Natural killer cell (primary cell): ENCODE data around the gene CTBP1. TPM values are rescaled to one million over a fixed set of nuclear protein-coding genes. Genes with fewer than 3 reads are reported as not detected.
A peak's percentile ranks its signal among the peaks of the same experiment; 100 is the strongest.

Experiments
- ATAC-seq, 3 donors: fragments of 150-1000 bp in 2 of 3; fragments of 200-7000 bp in 1 of 3; cut with Tn5 transposase; 1 replicate in 1 of 3; 2 replicates in 2 of 3; pipeline ENCODE4 v1.10.0; 2021; ENCODE audit warnings: mild to moderate bottlenecking in 2 of 3, moderate library complexity in 2 of 3
- DNase-seq, 2 donors: peaks; one replicate each; pipeline versions ENCODE4 v3.0.0 to v3.0.0-alpha.2; 2013 to 2021; ENCODE audit warnings: mixed read lengths in 1 of 2
- H3K27ac ChIP-seq: one replicate; pipeline ENCODE4 v1.5.1; 2013; ENCODE audit warnings: mild to moderate bottlenecking, low read length
- H3K27me3 ChIP-seq: one replicate; pipeline ENCODE4 v1.6.1; 2013; ENCODE audit warnings: low read length; ENCODE audit not compliant: control insufficient read depth, insufficient read depth
- H3K36me3 ChIP-seq: one replicate; pipeline ENCODE4 v1.6.1; 2013; ENCODE audit warnings: low read length; ENCODE audit not compliant: control insufficient read depth, insufficient read depth
- H3K4me1 ChIP-seq: one replicate; pipeline ENCODE4 v1.6.1; 2013; ENCODE audit warnings: low read length; ENCODE audit not compliant: control insufficient read depth, insufficient read depth
- H3K4me3 ChIP-seq: one replicate; pipeline ENCODE4 v1.5.1; 2013; ENCODE audit warnings: low read length
- H3K9me3 ChIP-seq: one replicate; pipeline ENCODE4 v1.6.1; 2013; ENCODE audit warnings: low read length; ENCODE audit not compliant: control insufficient read depth, insufficient read depth
- H3K27ac Mint-ChIP-seq, 2 donors: one replicate each; pipeline ENCODE4 v1.8.0; 2022; ENCODE audit warnings: mild to moderate bottlenecking in 2 of 2, mixed read lengths in 2 of 2, moderate library complexity in 1 of 2
- H3K27me3 Mint-ChIP-seq, 2 donors: one replicate each; pipeline ENCODE4 v1.8.0; 2022; ENCODE audit warnings: low read depth in 2 of 2, mixed read lengths in 2 of 2
- H3K36me3 Mint-ChIP-seq: one replicate; pipeline ENCODE4 v1.8.0; 2022; ENCODE audit warnings: mixed read lengths
- H3K4me1 Mint-ChIP-seq, 2 donors: one replicate each; pipeline ENCODE4 v1.8.0; 2022; ENCODE audit warnings: mixed read lengths in 2 of 2
- H3K4me3 Mint-ChIP-seq: one replicate; pipeline ENCODE4 v1.8.0; 2022; ENCODE audit warnings: mild to moderate bottlenecking, moderate library complexity, mixed read lengths
- H3K9me3 Mint-ChIP-seq, 2 donors: one replicate each; pipeline ENCODE4 v1.8.0; 2022; ENCODE audit warnings: mixed read lengths in 2 of 2
- CTCF ChIP-seq: fragments of 200-600 bp; IDR thresholded peaks from one replicate; pipeline ENCODE4 v1.8.0; 2022; ENCODE audit warnings: antibody characterized with exemption
- WGBS: methylation state at CpG from one replicate; pipeline ENCODE4 v1.1.7; 2013; ENCODE audit warnings: missing lambda C conversion rate; ENCODE audit not compliant: insufficient coverage; 5-methylcytosine and 5-hydroxymethylcytosine counted together
- intact Hi-C: fragments of 100-400 bp; cut with micrococcal nuclease; formaldehyde crosslinking; loops from one replicate; pipeline ENCODE4 v1.14.2; 2022
- total RNA-seq, 4 donors: library from RNA; stranded (reverse); fragments of 120-200 nt in 1 of 4; gene quantifications; one replicate each; pipeline versions ENCODE4 v1.2.3 to v1.2.4, GENCODE V29; 2013 to 2022

The CTBP1 gene
- total RNA-seq, 3 donors from 2014 or later (not counting 1 experiment from before 2014, with no cell fraction given) = 384 to 388 (median 388) TPM

GRCh38 chr4:1167244-1167949, 81.5 kb downstream of the CTBP1 start:
- peak; percentile 79 to 92 (median 82) for ATAC-seq
- Mint-ChIP-seq H3K36me3 (no peaks in the 10 kb centered on the region), H3K4me1 (peaks cover 49% of the 10 kb centered on the region in 2 donors), H3K27ac (peak overlapping the region; percentile 88 to 96), H3K27me3 (no peaks in the 10 kb centered on the region), H3K4me3 (peak overlapping the region; percentile 94), H3K9me3 (no peaks in the 10 kb centered on the region)
- DNase-seq = peak; percentile 89 to 97
- Histone ChIP-seq H3K4me3 (peak overlapping the region; percentile 81), H3K9me3 (no peaks in the 10 kb centered on the region), H3K27ac (peak overlapping the region; percentile 89), H3K36me3 (peaks cover 27% of the 10 kb centered on the region), H3K27me3 (no peaks in the 10 kb centered on the region), H3K4me1 (peaks cover 64% of the 10 kb centered on the region)
- peak; percentile 99 for TF ChIP-seq CTCF
- intact Hi-C loops = loop anchor here (1.0 to 5.0 kb wide), 7 partner anchors 17 to 179 kb away; partner anchors contain the start of gene UVSSA
- 1% methylated on average over 51 of the region's 51 CpGs for WGBS

- DNase-seq = peak; percentile 22 to 38
Observed at GRCh38 chr4:1166509-1167243, 82.3 kb downstream of the CTBP1 start.

GRCh38 chr4:1164956-1165545, 83.9 kb downstream of the CTBP1 start:
- Histone ChIP-seq H3K27ac (no peak overlapping the region), H3K9me3 (no peaks in the 10 kb centered on the region), H3K4me3 (no peak overlapping the region), H3K36me3 (peaks cover 21% of the 10 kb centered on the region), H3K27me3 (no peaks in the 10 kb centered on the region), H3K4me1 (peaks cover 41% of the 10 kb centered on the region)
- no peaks in the 10 kb centered on the region for H3K9me3 Mint-ChIP-seq
- H3K36me3 Mint-ChIP-seq = no peaks in the 10 kb centered on the region
- DNase-seq = no peak
- peak overlapping the region; percentile 17 to 24 for H3K27ac Mint-ChIP-seq
- WGBS = 92% methylated on average over 13 of the region's 13 CpGs
- ATAC-seq = no peak
- H3K4me3 Mint-ChIP-seq = no peak overlapping the region
- no peak for TF ChIP-seq CTCF
- no peaks in the 10 kb centered on the region for H3K27me3 Mint-ChIP-seq
- H3K4me1 Mint-ChIP-seq = peaks cover 36 to 40% of the 10 kb centered on the region in 2 donors
- intact Hi-C loops = loop anchor here (5.0 kb wide), 2 partner anchors 33 to 52 kb away; no protein-coding TSS in a partner anchor

More at GRCh38 chr4:1166509-1167243, 82.3 kb downstream of the CTBP1 start:
- Mint-ChIP-seq H3K4me3 (peak overlapping the region; percentile 94), H3K9me3 (no peaks in the 10 kb centered on the region), H3K36me3 (no peaks in the 10 kb centered on the region), H3K27ac (peak overlapping the region; percentile 88 to 96), H3K27me3 (no peaks in the 10 kb centered on the region), H3K4me1 (peaks cover 48 to 49% of the 10 kb centered on the region in 2 donors)
- ATAC-seq = peak in 2 of 3 donors; percentile 18 to 20
- Histone ChIP-seq H3K27ac (peak overlapping the region; percentile 89), H3K4me1 (peaks cover 56% of the 10 kb centered on the region), H3K27me3 (no peaks in the 10 kb centered on the region), H3K9me3 (no peaks in the 10 kb centered on the region), H3K4me3 (peak overlapping the region; percentile 81), H3K36me3 (peaks cover 27% of the 10 kb centered on the region)
- intact Hi-C loops = loop anchor here (1.0 to 5.0 kb wide), 7 partner anchors 18 to 180 kb away; partner anchors contain the start of gene UVSSA
- no peak for TF ChIP-seq CTCF
- WGBS = 49% methylated on average over 24 of the region's 24 CpGs
